NCI-H1930 (cell line): ENCODE measurements around the gene IGSF9.

ENCODE experiments used
- DNase-seq, 2 experiments: peaks; one replicate each; lab custom pipeline; 2025; lab: John Stamatoyannopoulos, UW

Gene IGSF9

GRCh38 chr1:159945483-159946241, at the start of gene IGSF9:
Gene IGSF9 (minus strand): TSS chr1:159945613. CDS start chr1:159943454, 2,159 bp downstream.
- peak; percentile 95 to 96 for DNase-seq

- DNase-seq = no peak
Observed at GRCh38 chr1:159994896-159995295, 49.5 kb upstream of the IGSF9 start.

GRCh38 chr1:159993911-159994310, 48.5 kb upstream of the IGSF9 start:
- DNase-seq = no peak

GRCh38 chr1:159992161-159992560, 46.7 kb upstream of the IGSF9 start:
- no peak for DNase-seq

- no peak for DNase-seq
Observed at GRCh38 chr1:159991513-159991912, 46.1 kb upstream of the IGSF9 start.

- no peak for DNase-seq
Observed at GRCh38 chr1:159990005-159990404, 44.6 kb upstream of the IGSF9 start.

- DNase-seq = no peak
Observed at GRCh38 chr1:159989581-159989980, 44.2 kb upstream of the IGSF9 start.

- no peak for DNase-seq
Observed at GRCh38 chr1:159988006-159988405, 42.6 kb upstream of the IGSF9 start.

GRCh38 chr1:159987186-159987585, 41.8 kb upstream of the IGSF9 start:
- DNase-seq = no peak

- DNase-seq = no peak
Observed at GRCh38 chr1:159986531-159986930, 41.1 kb upstream of the IGSF9 start.

GRCh38 chr1:159986093-159986492, 40.7 kb upstream of the IGSF9 start:
- DNase-seq = no peak

- no peak for DNase-seq
Observed at GRCh38 chr1:159985473-159985872, 40.1 kb upstream of the IGSF9 start.

GRCh38 chr1:159983681-159984080, 38.3 kb upstream of the IGSF9 start:
- no peak for DNase-seq

GRCh38 chr1:159982280-159982679, 36.9 kb upstream of the IGSF9 start:
- no peak for DNase-seq

GRCh38 chr1:159981351-159982055, 36.1 kb upstream of the IGSF9 start:
- DNase-seq = no peak

GRCh38 chr1:159980786-159981185, 35.4 kb upstream of the IGSF9 start:
- DNase-seq = no peak

- DNase-seq = no peak
Observed at GRCh38 chr1:159980076-159980475, 34.7 kb upstream of the IGSF9 start.

- no peak for DNase-seq
Observed at GRCh38 chr1:159979257-159979656, 33.8 kb upstream of the IGSF9 start.

- no peak for DNase-seq
Observed at GRCh38 chr1:159978107-159978398, 32.6 kb upstream of the IGSF9 start.

GRCh38 chr1:159977364-159978106, 32.1 kb upstream of the IGSF9 start:
- DNase-seq = no peak

- DNase-seq = no peak
Observed at GRCh38 chr1:159974350-159974965, 29.0 kb upstream of the IGSF9 start.

GRCh38 chr1:159973350-159973940, 28.0 kb upstream of the IGSF9 start:
- DNase-seq = no peak
